Fibroblast of villous mesenchyme (primary cell): ENCODE results near the gene RASEF. TPM values are rescaled to one million over a fixed set of nuclear protein-coding genes. Genes with fewer than 3 reads are reported as not detected.

Source experiments
- DNase-seq: peaks from one replicate; pipeline ENCODE4 v3.0.0-alpha.2; 2010; ENCODE audit warnings: low read depth
- H3K4me3 ChIP-seq: 2 replicates; pipeline ENCODE4 v1.5.1; 2011; ENCODE audit warnings: low read depth, mild to moderate bottlenecking, low read length
- total RNA-seq: library from RNA; depleted of rRNA; stranded (reverse); fragments of >200 nt; gene quantifications from 2 replicates; pipeline ENCODE4 v1.2.3, GENCODE V29; 2012
- TF ChIP-seq, protein P1 (sequence below): IDR thresholded peaks from 2 replicates; pipeline ENCODE4 v1.5.1; 2012; ENCODE audit warnings: low read depth, mild to moderate bottlenecking, low read length; ENCODE audit not compliant: insufficient read depth

Gene RASEF
- total RNA-seq, 1 donor = 0.43 TPM

DNA sequence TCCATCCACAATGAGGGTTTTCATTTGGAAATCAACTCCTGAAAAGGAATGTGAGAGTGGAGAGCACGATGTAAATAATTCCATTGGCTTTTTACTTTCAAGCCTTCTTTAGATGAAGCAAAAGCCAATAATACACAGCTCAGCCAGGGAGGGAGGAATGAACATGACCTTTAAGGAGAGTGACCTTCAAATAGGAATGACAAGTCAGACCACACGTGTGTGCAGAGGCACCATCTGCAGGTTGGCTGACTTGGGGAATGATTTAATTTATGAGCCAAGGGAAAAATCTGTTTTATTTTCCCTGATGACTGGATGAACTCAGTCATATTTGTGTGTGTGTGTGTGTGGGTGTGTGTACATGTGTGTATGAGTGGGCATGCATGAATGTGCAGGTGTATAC is 64.5 kb downstream of the RASEF start:
- no peak for DNase-seq
- H3K4me3 ChIP-seq = no peak overlapping the region
- TF ChIP-seq, protein P1, sequence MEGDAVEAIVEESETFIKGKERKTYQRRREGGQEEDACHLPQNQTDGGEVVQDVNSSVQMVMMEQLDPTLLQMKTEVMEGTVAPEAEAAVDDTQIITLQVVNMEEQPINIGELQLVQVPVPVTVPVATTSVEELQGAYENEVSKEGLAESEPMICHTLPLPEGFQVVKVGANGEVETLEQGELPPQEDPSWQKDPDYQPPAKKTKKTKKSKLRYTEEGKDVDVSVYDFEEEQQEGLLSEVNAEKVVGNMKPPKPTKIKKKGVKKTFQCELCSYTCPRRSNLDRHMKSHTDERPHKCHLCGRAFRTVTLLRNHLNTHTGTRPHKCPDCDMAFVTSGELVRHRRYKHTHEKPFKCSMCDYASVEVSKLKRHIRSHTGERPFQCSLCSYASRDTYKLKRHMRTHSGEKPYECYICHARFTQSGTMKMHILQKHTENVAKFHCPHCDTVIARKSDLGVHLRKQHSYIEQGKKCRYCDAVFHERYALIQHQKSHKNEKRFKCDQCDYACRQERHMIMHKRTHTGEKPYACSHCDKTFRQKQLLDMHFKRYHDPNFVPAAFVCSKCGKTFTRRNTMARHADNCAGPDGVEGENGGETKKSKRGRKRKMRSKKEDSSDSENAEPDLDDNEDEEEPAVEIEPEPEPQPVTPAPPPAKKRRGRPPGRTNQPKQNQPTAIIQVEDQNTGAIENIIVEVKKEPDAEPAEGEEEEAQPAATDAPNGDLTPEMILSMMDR = no peak

DNA sequence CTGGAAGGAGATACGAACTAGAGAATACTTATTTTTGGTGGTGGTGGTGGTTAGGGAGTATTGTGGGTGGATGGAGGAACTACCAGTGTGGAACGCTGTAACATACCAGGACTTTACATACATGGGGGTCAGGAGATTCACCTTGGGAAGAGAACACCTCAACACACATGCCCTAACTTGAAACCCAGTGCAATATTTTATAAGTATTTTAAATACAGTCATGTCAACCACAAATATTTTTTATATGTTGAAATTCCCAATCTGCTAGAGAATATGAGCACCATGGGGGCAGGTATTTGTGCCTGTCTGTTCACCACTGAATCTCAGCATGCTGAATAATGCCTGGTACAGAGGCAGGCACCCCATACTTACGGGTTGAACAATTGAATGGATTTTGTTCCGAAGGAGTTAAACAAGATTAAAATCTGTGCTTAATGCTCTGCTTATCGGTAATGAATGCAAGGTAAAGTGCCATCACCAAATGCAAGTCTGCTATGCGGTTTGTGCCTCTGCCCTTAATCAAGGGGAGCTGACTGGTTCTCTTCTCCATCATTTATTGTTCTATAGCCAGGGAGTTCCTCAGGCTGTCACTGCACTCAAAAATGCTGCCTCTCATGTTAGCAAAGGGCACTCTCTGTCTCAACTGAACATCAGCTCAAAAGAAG is 65.3 kb downstream of the RASEF start:
- H3K4me3 ChIP-seq = no peak overlapping the region
- no peak for DNase-seq
- TF ChIP-seq, protein P1 = no peak

DNA sequence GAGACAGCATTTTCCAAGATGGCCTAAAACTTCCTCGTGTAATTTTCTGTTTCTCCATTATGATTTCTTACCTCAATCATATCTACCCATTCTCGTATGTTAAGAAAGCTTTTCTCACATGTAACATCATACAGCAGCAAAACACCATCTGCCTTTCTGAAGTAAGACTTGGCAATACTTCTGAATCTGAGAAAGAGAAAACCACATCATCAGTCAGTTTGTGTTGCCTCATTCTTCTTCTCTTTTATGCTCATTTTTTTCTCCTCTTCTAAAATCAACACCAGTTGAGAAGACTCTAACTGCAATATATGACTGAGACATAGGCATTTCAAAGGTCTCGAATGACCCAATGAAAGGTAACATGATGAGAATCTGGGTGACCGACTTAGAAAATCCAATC is 66.0 kb downstream of the RASEF start:
- DNase-seq = no peak
- TF ChIP-seq, protein P1 = no peak
- H3K4me3 ChIP-seq = no peak overlapping the region

DNA sequence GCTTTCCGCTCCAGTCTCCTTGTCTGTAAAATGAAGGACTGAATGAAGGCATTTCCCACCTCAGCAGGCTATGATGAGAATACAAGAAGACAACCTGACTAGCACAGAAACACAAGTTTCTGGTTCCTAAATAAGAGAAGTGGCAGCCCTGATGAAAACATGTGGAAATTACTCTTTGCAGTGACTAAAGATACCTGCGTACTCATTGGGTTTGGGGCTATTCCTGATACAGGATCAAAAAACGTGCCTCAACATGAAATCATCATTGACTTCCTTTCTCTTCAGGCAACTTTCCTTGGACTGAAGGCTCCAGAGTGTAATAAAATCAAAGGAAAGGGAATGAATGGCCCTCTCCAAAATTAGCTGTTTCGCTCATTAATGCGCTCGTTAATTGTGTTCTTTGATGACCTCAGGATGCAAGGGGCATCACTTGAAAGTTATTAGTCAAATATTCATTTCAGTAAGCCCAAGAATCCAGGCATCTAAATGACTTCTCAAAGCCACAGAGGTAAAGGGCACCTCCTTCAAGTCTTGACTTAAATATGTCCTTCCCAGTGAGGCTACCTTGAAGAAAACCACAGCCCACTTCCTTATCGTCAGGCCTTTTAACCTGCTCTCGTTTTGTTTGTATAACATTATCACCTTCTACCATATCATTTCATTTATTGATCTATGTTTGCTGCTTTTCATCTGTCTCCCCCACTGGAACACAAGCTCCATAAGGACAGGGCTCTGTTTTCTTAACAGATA is 68.9 kb downstream of the RASEF start:
- no peak overlapping the region for H3K4me3 ChIP-seq
- no peak for DNase-seq
- TF ChIP-seq, protein P1 = no peak

DNA sequence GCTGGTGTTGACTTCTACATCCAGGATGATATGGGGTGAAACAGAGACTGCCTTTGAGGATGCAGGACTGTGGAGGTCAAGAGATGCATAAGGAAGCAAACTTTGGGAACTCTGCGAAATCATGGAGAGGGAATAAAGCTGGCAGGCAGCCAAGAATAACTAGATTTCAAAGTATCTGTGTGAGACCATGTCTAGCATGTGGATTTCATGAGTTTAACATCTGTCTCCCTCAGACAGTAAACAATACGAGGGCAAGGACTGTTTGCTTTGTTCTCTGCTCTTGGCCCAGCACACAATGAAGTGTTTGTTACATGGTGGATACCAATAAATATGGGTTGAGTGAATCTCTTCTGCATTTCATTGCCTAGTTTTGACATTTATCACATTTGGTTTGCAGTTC is 71.3 kb downstream of the RASEF start:
- no peak overlapping the region for H3K4me3 ChIP-seq
- DNase-seq = no peak
- TF ChIP-seq, protein P1 = no peak

DNA sequence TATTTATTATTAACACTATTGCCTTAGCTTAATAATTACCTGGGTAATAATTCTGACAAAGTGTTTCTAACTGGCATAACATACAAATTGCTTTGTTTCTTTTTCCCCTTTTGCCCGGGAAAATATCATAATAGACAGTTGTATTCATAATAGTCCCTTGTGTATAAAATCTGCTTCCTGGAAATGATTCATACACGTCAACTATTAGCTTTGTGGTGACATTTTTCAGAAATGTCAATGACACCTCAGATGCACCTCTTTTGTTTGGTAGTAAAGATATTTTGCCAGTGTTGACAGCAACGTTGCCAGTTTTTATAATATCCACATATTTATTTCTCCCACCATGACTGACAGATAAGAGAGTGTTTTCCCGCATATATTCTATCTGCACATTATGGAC is 73.0 kb downstream of the RASEF start:
- no peak overlapping the region for H3K4me3 ChIP-seq
- DNase-seq = no peak
- TF ChIP-seq, protein P1 = no peak

DNA sequence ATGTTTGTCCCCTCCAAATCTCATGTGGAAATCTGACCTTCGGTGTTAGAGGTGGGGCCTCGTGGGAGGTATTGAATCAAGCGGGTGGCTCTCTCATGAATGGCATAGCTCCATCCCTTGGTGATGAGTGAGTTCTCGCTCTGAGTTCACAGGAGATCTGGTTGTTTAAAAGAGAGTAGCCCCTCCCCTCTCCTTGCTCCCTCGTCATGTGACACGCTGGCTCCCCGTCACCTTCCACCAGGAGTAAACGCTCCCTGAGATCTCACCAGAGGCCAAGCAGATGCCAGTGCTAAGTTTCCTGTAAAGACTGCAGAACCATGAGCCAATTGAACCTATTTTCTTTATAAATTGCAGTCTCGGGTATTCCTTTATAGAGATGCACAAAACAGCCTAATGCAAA is 74.5 kb downstream of the RASEF start:
- TF ChIP-seq, protein P1 = no peak
- no peak for DNase-seq
- no peak overlapping the region for H3K4me3 ChIP-seq
